LNCaP clone FGC (cell line): Measurements from ENCODE around the gene SEMA3B.
"Not testable (repeated sequence)": the region's sequence is repeated elsewhere in the genome, so short reads cannot be mapped to it uniquely, and the experiment has no call there.

Experiments
- DNase-seq: peaks from one replicate; pipeline ENCODE4 v3.0.0-alpha.2; 2011; ENCODE audit warnings: low read depth
- H3K4me3 ChIP-seq: 2 replicates; pipeline ENCODE4 v1.5.1; 2011; ENCODE audit warnings: mild to moderate bottlenecking, low read depth, low read length, control low read depth
- TF ChIP-seq, protein P1 (sequence below): IDR thresholded peaks from 2 replicates; pipeline ENCODE4 v1.5.1; 2012; ENCODE audit warnings: mild to moderate bottlenecking; ENCODE audit not compliant: control insufficient read depth, insufficient read depth; ENCODE audit errors: extremely low read depth

Gene SEMA3B

DNA sequence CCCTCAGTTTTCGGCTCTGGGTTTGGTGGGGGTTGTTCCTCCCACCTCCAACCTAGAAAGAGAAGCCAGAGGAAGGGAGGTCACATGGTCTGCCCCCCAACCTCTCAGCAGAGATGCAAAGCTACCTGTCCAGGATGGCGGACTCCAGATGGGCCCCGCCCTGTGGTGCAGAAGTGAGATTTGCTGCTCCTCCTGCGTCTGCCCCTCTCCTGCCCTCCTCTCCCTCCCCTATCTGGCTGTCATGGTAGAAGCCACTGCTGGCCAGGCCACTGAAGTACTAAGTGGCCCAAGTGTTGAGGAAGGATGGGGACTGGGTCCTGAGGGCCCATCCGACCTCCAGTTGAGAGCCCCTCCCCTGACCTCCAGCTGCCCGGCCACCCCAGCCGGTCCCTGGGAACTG lies 2.1 kb upstream of the SEMA3B start:
- TF ChIP-seq, protein P1, sequence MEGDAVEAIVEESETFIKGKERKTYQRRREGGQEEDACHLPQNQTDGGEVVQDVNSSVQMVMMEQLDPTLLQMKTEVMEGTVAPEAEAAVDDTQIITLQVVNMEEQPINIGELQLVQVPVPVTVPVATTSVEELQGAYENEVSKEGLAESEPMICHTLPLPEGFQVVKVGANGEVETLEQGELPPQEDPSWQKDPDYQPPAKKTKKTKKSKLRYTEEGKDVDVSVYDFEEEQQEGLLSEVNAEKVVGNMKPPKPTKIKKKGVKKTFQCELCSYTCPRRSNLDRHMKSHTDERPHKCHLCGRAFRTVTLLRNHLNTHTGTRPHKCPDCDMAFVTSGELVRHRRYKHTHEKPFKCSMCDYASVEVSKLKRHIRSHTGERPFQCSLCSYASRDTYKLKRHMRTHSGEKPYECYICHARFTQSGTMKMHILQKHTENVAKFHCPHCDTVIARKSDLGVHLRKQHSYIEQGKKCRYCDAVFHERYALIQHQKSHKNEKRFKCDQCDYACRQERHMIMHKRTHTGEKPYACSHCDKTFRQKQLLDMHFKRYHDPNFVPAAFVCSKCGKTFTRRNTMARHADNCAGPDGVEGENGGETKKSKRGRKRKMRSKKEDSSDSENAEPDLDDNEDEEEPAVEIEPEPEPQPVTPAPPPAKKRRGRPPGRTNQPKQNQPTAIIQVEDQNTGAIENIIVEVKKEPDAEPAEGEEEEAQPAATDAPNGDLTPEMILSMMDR: no peak
- DNase-seq: no peak
- H3K4me3 ChIP-seq: peak overlapping the region; percentile 37

DNA sequence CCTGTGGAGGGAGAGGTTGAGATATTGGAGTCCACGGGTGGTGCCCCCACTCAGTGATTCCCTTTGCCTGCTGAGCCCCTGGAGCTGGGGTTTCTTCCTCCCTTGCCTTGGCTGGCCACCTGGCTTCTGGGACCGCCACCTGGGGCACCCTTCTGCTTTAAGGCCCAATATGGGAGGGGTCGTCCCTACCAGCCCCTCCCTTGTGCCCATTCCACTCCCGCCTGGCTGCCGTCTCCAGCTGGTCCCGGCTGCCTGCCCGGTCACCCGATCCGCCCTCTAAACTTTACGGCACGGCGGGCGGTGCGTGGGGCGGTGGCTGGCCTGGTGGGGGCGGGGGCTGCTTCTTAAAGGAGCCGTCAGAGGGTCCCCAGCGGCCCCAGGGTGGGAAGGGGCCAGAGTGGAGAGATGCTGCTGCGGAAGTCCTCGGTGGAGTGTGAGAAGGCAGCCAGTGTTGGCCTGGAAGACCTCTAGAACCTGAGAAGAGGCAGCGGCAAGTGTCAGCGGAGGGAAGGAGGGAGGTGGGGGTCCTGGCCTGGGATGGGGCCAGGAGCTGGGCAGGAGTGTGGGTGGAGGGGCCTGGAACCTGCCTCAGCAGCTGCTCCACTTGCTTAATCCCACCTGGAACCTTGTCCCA lies 1.6 kb upstream of the SEMA3B start:
- peak overlapping the region; percentile 37 for H3K4me3 ChIP-seq
- TF ChIP-seq, protein P1: no peak
- no peak for DNase-seq

DNA sequence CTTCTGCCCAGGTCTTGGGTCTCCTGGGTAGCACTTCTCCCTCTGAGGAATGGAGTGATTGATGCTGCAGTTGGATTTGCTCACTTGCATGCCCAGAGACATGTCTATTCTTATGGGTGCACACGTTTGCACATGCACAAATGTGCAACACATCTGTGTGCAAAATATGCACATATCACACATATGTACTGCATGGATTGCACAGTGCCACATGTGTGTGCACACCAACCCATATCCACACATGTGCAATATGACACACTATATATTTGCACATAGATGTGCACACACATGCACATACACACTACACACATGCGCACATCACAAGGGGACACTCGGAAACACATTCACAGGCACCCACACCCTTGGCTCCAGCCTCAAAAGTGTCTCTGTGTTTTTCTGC lies 671 bp upstream of the SEMA3B start:
- DNase-seq: no peak
- TF ChIP-seq, protein P1: no peak
- no peak overlapping the region for H3K4me3 ChIP-seq

- TF ChIP-seq, protein P1: no peak
- H3K4me3 ChIP-seq: no peak overlapping the region
- no peak for DNase-seq
These were observed 513 bp downstream of the SEMA3B start for GRCh38 chr3:50269460-50269859.

DNA sequence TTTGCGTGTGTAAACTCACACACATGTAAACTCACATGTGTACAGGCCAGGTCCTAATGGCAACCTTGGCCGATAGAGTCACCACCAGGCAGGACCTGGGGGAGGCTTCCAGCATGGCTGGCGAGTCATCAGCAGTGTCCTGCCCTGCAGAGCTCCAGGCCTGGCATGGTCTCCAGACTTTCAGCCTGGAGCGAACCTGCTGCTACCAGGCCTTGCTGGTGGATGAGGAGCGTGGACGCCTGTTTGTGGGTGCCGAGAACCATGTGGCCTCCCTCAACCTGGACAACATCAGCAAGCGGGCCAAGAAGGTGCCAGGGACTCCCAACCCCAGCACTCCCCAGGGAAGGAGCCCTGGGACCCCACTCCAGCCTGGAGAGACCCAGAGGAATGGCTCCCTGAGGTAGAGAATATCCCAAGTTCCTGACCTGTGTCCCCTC lies 1.0 kb downstream of the SEMA3B start:
- no peak overlapping the region for H3K4me3 ChIP-seq
- TF ChIP-seq, protein P1: no peak
- DNase-seq: no peak

- TF ChIP-seq, protein P1: no peak
- no peak overlapping the region for H3K4me3 ChIP-seq
- no peak for DNase-seq
These were observed 1.7 kb downstream of the SEMA3B start for GRCh38 chr3:50270422-50271224.

GRCh38 chr3:50271314-50271936 lies 2.5 kb downstream of the SEMA3B start:
- TF ChIP-seq, protein P1: no peak
- DNase-seq: peak; percentile 54
- H3K4me3 ChIP-seq: no peak overlapping the region

DNA sequence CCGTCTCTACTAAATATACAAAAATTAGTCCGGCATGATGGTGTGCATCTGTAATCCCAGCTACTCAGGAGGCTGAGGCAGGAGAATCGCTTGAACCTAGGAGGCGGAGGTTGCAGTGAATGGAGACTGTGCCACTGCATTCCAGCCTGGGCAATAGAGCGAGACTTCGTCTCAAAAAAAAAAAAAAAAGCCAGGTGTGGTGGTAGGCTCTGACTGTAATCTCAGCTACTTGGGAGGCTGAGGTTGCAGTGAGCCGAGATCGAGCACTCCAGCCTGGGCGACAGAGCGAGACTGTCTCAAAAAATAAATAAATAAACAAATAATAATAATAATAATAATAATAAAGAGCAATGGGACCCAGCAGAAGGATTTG lies 3.6 kb downstream of the SEMA3B start:
- DNase-seq, H3K4me3 ChIP-seq: not testable (repeated sequence)
